Neural crest cell (in vitro differentiated cells): ENCODE measurements around the gene APAF1. TPM values are rescaled to one million over a fixed set of nuclear protein-coding genes. Genes with fewer than 3 reads are reported as not detected.

Experiments
- DNase-seq: peaks from one replicate; pipeline ENCODE4 v3.0.0; 2021; ENCODE audit warnings: low read depth, mixed read lengths, low spot score
- H3K27ac Mint-ChIP-seq: one replicate; pipeline ENCODE4 v1.8.0; 2021; ENCODE audit warnings: mild to moderate bottlenecking, mixed read lengths; ENCODE audit not compliant: unreplicated experiment
- H3K27me3 Mint-ChIP-seq: 2 replicates; pipeline ENCODE4 v1.8.0; 2021; ENCODE audit warnings: low read depth, mild to moderate bottlenecking, mixed read lengths
- H3K36me3 Mint-ChIP-seq: 2 replicates; pipeline ENCODE4 v1.8.0; 2021; ENCODE audit warnings: low read depth, mild to moderate bottlenecking, mixed read lengths
- H3K4me1 Mint-ChIP-seq: 2 replicates; pipeline ENCODE4 v1.8.0; 2021; ENCODE audit warnings: mixed read lengths
- H3K4me3 Mint-ChIP-seq: one replicate; pipeline ENCODE4 v1.8.0; 2021; ENCODE audit warnings: mild to moderate bottlenecking, mixed read lengths
- H3K9me3 Mint-ChIP-seq: 2 replicates; pipeline ENCODE4 v1.8.0; 2021; ENCODE audit warnings: mixed read lengths
- total RNA-seq: library from RNA; stranded (reverse); gene quantifications from 2 replicates; pipeline ENCODE4 v1.2.1, GENCODE V29; 2021
- TF ChIP-seq, protein P1 (sequence below): fragments of 200-600 bp; sonication (generic); conservative IDR thresholded peaks from 2 replicates; pipeline ENCODE4 v1.5.0; 2021; ENCODE audit warnings: antibody characterized with exemption, mild to moderate bottlenecking

The APAF1 gene
- total RNA-seq, 1 donor from 2014 or later: 29.6 TPM

DNA sequence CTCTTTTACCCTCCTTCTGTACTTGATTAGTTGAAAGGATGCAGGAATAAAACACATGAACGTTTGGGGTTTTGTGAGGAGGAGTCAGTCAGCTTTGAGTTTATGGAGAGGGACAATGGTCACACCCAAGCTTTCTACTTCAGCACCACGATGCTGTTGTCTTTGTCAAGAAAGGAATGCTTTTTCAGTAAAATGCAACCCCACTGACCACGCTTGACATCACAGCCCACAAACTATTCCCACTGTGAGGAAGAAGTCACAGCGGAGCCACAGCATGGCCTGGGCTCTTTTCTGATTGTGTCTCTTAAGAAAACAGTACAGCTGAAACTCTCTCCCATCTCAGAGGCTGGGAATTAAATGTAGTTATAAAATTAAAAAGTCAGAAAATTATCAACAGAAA, 135.2 kb downstream of the APAF1 start:
- TF ChIP-seq, protein P1, sequence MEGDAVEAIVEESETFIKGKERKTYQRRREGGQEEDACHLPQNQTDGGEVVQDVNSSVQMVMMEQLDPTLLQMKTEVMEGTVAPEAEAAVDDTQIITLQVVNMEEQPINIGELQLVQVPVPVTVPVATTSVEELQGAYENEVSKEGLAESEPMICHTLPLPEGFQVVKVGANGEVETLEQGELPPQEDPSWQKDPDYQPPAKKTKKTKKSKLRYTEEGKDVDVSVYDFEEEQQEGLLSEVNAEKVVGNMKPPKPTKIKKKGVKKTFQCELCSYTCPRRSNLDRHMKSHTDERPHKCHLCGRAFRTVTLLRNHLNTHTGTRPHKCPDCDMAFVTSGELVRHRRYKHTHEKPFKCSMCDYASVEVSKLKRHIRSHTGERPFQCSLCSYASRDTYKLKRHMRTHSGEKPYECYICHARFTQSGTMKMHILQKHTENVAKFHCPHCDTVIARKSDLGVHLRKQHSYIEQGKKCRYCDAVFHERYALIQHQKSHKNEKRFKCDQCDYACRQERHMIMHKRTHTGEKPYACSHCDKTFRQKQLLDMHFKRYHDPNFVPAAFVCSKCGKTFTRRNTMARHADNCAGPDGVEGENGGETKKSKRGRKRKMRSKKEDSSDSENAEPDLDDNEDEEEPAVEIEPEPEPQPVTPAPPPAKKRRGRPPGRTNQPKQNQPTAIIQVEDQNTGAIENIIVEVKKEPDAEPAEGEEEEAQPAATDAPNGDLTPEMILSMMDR: no peak
- Mint-ChIP-seq H3K4me1 (peaks cover 3% of the 10 kb centered on the region), H3K27me3 (no peaks in the 10 kb centered on the region), H3K27ac (no peak overlapping the region), H3K4me3 (no peak overlapping the region), H3K36me3 (no peaks in the 10 kb centered on the region), H3K9me3 (peaks cover 6% of the 10 kb centered on the region)
- DNase-seq: no peak

DNA sequence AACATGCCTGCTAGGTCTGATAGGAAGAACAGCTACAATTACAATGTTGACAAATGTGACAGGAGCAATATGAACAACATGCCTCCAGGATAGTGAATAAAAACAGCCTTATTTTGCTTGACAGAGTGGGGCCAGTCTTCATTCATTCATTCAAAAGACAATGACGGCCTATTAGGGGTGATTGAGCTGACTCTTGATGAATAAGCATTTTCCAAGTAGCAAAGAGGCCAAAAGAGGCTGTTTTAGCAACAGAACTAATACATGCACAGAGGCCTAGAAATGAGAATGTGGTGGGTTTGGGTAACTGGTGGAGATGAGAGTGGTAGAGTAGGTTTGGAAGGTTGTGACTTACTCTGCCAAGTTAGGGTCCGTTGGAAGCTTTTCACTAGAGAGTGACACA, 138.3 kb downstream of the APAF1 start:
- Mint-ChIP-seq H3K9me3 (peaks cover 6% of the 10 kb centered on the region), H3K4me1 (peaks cover 3% of the 10 kb centered on the region), H3K27me3 (no peaks in the 10 kb centered on the region), H3K4me3 (no peak overlapping the region), H3K36me3 (no peaks in the 10 kb centered on the region), H3K27ac (peak overlapping the region; percentile 16)
- no peak for DNase-seq
- TF ChIP-seq, protein P1: no peak

Other genes with a start within 250 kb of the APAF1 start
- 295 and 305 TPM in 2 replicates for gene TMPO, start 129.7 kb upstream of the APAF1 start, total RNA-seq
- 852 and 856 TPM in 2 replicates for gene SLC25A3, start 51.6 kb upstream of the APAF1 start, total RNA-seq
- 20.2 and 21.4 TPM in 2 replicates for gene IKBIP, start 502 bp upstream of the APAF1 start, total RNA-seq